HPDE6-E6E7 (cell line): Measurements from ENCODE around the gene ACOX3.
A peak's percentile ranks its signal among the peaks of the same experiment; 100 is the strongest.

Experiments
- DNase-seq: peaks from one replicate; pipeline ENCODE4 v3.0.0; 2011; ENCODE audit warnings: missing footprints; ENCODE audit errors: extremely low spot score

ACOX3 gene

GRCh38 chr4:8336412-8337075 is 104.0 kb downstream of the ACOX3 start:
- peak; percentile 87 for DNase-seq

GRCh38 chr4:8335848-8336247 is 104.7 kb downstream of the ACOX3 start:
- no peak for DNase-seq

- DNase-seq, result no peak
Observed at GRCh38 chr4:8334786-8335460, 105.6 kb downstream of the ACOX3 start.

- DNase-seq, result no peak
Observed at GRCh38 chr4:8333726-8334460, 106.6 kb downstream of the ACOX3 start.

GRCh38 chr4:8332891-8333331 is 107.6 kb downstream of the ACOX3 start:
- no peak for DNase-seq

GRCh38 chr4:8332038-8332857 is 108.3 kb downstream of the ACOX3 start:
- no peak for DNase-seq

- no peak for DNase-seq
Observed at GRCh38 chr4:8331575-8331955, 109.0 kb downstream of the ACOX3 start.

- DNase-seq, result no peak
Observed at GRCh38 chr4:8330821-8331574, 109.5 kb downstream of the ACOX3 start.

- DNase-seq, result no peak
Observed at GRCh38 chr4:8329859-8330761, 110.4 kb downstream of the ACOX3 start.

GRCh38 chr4:8329560-8329858 is 111.0 kb downstream of the ACOX3 start:
- DNase-seq, result no peak

- no peak for DNase-seq
Observed at GRCh38 chr4:8328866-8329559, 111.5 kb downstream of the ACOX3 start.

- no peak for DNase-seq
Observed at GRCh38 chr4:8328456-8328855, 112.1 kb downstream of the ACOX3 start.

GRCh38 chr4:8326206-8326605 is 114.3 kb downstream of the ACOX3 start:
- DNase-seq, result no peak

GRCh38 chr4:8325291-8325973 is 115.1 kb downstream of the ACOX3 start:
- DNase-seq, result no peak

GRCh38 chr4:8324640-8325239 is 115.8 kb downstream of the ACOX3 start:
- no peak for DNase-seq

GRCh38 chr4:8323947-8324555 is 116.5 kb downstream of the ACOX3 start:
- DNase-seq, result no peak

GRCh38 chr4:8322794-8323704 is 117.5 kb downstream of the ACOX3 start:
- DNase-seq, result no peak
